BLaER1 treated with 17β-estradiol and CSF1 and Interleukin-3, amounts not matched to agents 10 nM and 100 nM (cell line): ENCODE data around the gene HGD.
"Not testable (repeated sequence)": the region's sequence is repeated elsewhere in the genome, so short reads cannot be mapped to it uniquely, and the experiment has no call there.

Experiments used
- H3K27ac ChIP-seq, 11 experiments: shearing (Covaris generic); formaldehyde crosslinking; 2 replicates each; pipeline ENCODE4 v1.8.1; 2022
- H3K27me3 ChIP-seq, 11 experiments: shearing (Covaris generic); formaldehyde crosslinking; 2 replicates each; pipeline ENCODE4 v1.8.1; 2022
- H3K36me3 ChIP-seq, 11 experiments: shearing (Covaris generic); formaldehyde crosslinking; 2 replicates each; pipeline ENCODE4 v1.8.1; 2022
- H3K4me1 ChIP-seq, 10 experiments: shearing (Covaris generic); formaldehyde crosslinking; 2 replicates each; pipeline ENCODE4 v1.8.1; 2022
- H3K4me2 ChIP-seq, 11 experiments: shearing (Covaris generic); formaldehyde crosslinking; 2 replicates each; pipeline ENCODE4 v1.8.1; 2022
- H3K4me3 ChIP-seq, 10 experiments: shearing (Covaris generic); formaldehyde crosslinking; 2 replicates each; pipeline ENCODE4 v1.8.1; 2022
- H3K9ac ChIP-seq, 11 experiments: shearing (Covaris generic); formaldehyde crosslinking; 2 replicates each; pipeline ENCODE4 v1.8.1; 2022
- H3K9me3 ChIP-seq, 11 experiments: shearing (Covaris generic); formaldehyde crosslinking; replicated peaks in 1 of 11; 2 replicates each; pipeline ENCODE4 v1.8.1; 2022
- H4K20me1 ChIP-seq, 11 experiments: shearing (Covaris generic); formaldehyde crosslinking; 2 replicates each; pipeline ENCODE4 v1.8.1; 2022
- Cebpa-rat ChIP-seq, 11 experiments: shearing (Covaris generic); IDR thresholded peaks; 2 replicates each; pipeline ENCODE4 v1.8.1; 2022

The HGD gene, protein sequence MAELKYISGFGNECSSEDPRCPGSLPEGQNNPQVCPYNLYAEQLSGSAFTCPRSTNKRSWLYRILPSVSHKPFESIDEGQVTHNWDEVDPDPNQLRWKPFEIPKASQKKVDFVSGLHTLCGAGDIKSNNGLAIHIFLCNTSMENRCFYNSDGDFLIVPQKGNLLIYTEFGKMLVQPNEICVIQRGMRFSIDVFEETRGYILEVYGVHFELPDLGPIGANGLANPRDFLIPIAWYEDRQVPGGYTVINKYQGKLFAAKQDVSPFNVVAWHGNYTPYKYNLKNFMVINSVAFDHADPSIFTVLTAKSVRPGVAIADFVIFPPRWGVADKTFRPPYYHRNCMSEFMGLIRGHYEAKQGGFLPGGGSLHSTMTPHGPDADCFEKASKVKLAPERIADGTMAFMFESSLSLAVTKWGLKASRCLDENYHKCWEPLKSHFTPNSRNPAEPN

DNA sequence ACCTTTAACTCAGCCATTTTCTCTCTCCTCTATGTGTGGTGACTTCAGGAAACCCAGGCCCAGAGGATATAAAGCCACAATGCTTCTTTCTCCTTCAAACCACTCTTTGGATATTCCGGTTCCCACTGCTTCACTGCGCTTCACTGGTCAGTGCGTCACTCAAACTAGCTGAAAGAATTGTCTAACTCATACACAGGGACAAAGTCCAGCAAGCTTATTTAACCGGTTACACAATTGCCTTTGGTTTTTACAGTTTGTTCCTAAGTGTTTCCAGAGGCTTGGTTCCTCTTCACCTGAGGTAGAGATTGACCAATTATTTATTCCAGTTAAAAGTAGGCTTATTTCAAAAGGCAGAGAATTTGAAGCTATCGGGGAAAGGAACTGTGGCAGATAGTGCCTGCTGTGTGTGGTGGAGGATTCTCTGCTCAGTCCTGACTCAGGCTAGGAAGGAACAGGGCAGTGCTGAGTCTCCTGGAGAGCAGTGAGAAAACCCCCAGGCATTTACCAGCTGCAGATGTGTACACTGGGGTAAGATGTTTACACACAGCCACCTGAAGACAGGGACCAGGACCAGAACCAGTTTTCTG is at the start of gene HGD:
Gene HGD (minus strand): TSS at position 145 of the 587 bp plus-strand sequence. CDS start 128 bp downstream, at position 17.
- Histone ChIP-seq H3K27me3 (no peaks in the 10 kb centered on the region), H3K9ac (no peak within 1 kb of the TSS), H3K36me3 (peaks cover 0 to 15% (median 0%) of the 10 kb centered on the region in 11 experiments; a peak in 3 of 22 replicates), H3K4me1 (peaks cover 0 to 36% (median 18%) of the 10 kb centered on the region in 10 experiments; a peak in 15 of 20 replicates), H4K20me1 (no peaks in the 10 kb centered on the region), H3K27ac (no peak within 1 kb of the TSS), H3K4me3 (no peak within 1 kb of the TSS), H3K9me3 (peaks cover 0 to 13% (median 10%) of the 10 kb centered on the region in 11 experiments; a peak in 17 of 22 replicates), H3K4me2 (no peak within 1 kb of the TSS)
- TF ChIP-seq Cebpa-rat (IDR thresholded peaks at IDR 0.05), result no peak

DNA sequence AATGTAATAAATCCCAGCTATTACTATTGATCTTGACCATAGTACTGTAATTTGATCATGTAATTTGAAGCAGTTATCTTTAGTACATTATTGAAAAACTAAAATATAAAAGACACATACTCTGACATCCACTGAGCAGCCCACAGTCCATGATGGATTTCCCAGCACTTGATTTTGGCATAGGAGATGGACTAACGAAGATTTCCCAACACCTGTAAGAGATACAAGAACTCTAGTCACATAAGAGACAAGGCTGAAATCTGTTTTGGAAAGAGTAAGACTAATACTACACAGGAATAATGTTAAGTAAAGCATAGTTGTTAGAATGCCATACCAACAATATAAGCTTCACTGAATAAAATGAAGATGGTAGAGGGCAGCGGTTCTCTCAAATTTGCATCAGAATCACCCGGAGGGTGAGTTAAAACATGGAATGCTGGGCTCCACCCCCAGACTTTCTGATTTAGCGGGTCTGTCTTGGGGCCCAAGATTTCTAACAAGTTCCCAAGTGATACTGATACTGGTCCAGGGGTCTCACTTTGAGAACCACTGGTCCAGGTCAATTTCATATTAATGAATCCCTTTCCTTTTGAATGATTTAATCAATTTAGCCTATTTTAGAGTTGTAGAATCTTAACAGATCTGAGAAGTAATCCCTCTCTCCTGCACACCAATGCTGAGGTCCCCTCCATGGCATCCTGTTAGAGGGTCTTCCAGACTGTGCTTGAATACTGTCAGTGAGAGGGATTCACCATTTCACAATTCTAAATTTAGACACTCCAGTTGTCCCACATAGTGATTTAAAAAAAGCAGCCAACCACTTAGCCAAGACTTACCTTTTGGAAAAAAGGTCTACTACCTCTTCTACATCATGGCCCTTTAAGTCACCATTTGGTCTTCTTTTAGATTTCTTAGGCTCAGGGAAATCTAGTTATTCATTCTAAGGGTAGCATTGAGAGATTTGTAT is 48.8 kb upstream of the HGD start:
- no peak overlapping the region for H3K9ac ChIP-seq
- no peak overlapping the region for H3K4me2 ChIP-seq
- H3K9me3 ChIP-seq, result peaks cover 3 to 27% (median 11%) of the 10 kb centered on the region in 11 experiments; a peak in 18 of 22 replicates
- H3K36me3 ChIP-seq, result peaks cover 12 to 52% (median 38%) of the 10 kb centered on the region in 11 experiments
- no peaks in the 10 kb centered on the region for H3K27me3 ChIP-seq
- H4K20me1 ChIP-seq, result no peaks in the 10 kb centered on the region
- TF ChIP-seq Cebpa-rat (IDR thresholded peaks at IDR 0.05), result no peak
- H3K27ac ChIP-seq, result no peak overlapping the region
- no peak overlapping the region for H3K4me3 ChIP-seq
- no peaks in the 10 kb centered on the region for H3K4me1 ChIP-seq

DNA sequence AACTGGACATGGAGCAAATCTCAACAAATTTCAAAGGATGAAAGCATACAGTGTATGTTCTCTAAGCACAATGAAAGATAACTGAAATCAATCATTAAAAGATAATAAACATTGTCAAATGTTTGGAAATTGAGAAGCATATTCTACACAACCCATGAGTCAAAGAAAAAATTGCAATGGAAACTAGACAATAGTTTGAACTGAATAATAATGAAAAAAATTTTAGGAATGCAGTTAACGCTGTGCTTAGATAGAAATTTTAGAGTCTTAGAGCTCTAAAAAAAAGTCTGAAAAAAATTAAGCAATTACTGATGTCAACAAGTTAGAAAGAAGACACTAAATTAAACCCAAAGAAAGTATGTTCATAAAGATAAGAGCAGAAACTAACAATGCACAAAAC is 44.8 kb upstream of the HGD start:
- Histone ChIP-seq H3K36me3 (peaks cover 13 to 56% (median 40%) of the 10 kb centered on the region in 11 experiments), H4K20me1 (no peaks in the 10 kb centered on the region), H3K4me2 (no peak overlapping the region), H3K27ac (no peak overlapping the region), H3K27me3 (no peaks in the 10 kb centered on the region), H3K4me1 (no peaks in the 10 kb centered on the region), H3K9me3 (peaks cover 0 to 12% (median 7%) of the 10 kb centered on the region in 11 experiments; a peak in 12 of 22 replicates), H3K9ac (no peak overlapping the region), H3K4me3 (no peak overlapping the region)
- no peak for TF ChIP-seq Cebpa-rat (IDR thresholded peaks at IDR 0.05)

DNA sequence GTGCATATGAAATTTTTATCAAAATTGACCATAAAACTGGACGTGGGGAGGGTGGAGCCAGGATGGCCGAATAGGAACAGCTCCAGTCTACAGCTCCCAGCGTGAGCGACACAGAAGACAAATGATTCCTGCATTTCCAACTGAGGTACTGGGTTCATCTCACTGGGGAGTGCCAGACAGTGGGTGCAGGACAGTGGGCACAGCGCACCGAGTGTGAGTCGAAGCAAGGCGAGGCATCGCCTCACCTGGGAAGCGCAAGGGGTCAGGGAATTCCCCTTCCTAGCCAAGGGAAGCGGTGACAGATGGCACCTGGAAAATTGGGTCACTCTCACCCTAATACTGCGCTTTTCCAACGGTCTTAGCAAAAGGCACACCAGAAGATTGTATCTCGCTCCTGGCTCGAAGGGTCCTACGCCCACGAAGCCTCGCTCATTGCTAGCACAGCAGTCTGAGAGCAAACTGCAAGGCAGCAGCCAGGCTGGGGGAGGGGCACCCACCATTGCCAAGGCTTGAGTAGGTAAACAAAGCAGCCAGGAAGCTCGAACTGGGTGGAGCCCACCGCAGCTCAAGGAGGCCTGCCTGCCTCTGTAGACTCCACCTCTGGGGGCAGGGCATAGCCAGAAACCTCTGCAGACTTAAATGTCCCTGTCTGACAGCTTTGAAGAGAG is 37.3 kb upstream of the HGD start:
- not testable (repeated sequence) for H3K27ac ChIP-seq, H3K4me3 ChIP-seq, H3K27me3 ChIP-seq, H3K9me3 ChIP-seq, H3K9ac ChIP-seq, H4K20me1 ChIP-seq, H3K4me2 ChIP-seq, H3K4me1 ChIP-seq
- peaks cover 0 to 22% (median 7%) of the 10 kb centered on the region in 11 experiments; a peak in 12 of 22 replicates for H3K36me3 ChIP-seq

DNA sequence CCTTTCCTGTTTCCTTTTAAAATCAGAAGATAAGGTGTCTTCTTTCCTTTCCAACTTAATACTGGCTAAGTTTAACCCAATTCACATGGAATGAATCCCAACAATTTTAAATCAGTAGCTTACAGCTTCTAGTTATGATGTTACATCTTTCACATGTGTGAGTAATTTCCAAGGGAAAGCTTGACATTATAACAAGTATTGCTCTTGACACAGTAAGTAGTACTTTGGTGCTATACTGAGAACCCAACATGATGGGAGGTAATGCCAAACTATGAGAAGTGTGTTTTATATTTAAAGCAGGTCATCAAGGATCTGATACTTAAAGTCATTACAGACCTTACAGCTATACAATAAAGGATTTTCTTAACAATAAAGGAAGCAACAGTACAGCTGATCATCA is 31.2 kb upstream of the HGD start:
- Histone ChIP-seq H3K27me3 (no peaks in the 10 kb centered on the region), H3K9me3 (no peaks in the 10 kb centered on the region), H3K4me1 (no peaks in the 10 kb centered on the region), H3K4me3 (no peak overlapping the region), H3K36me3 (peaks cover 3 to 30% (median 12%) of the 10 kb centered on the region in 11 experiments; a peak in 13 of 22 replicates), H3K4me2 (no peak overlapping the region), H4K20me1 (no peaks in the 10 kb centered on the region), H3K27ac (no peak overlapping the region), H3K9ac (no peak overlapping the region)
- TF ChIP-seq Cebpa-rat (IDR thresholded peaks at IDR 0.05), result no peak

DNA sequence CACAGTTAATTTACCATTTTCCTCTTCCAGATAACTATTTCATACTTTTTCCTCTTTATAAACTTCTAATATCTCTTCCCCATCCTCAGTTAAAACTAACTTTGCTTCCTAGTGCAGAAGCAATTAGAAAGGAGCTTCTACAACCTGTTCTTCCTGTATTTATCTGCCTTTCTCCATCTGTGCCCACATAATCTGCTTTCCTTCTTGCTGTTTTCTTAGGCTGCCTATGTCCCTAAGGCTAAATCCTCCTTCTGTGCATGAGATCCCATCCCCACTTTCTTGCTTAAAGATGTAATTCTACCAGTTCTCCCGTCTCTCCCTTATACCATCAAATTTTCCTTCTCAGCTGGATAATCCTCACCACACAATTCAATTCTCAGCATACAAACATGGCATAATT is 28.3 kb upstream of the HGD start:
- no peak overlapping the region for H3K4me3 ChIP-seq
- H3K27me3 ChIP-seq, result no peaks in the 10 kb centered on the region
- no peaks in the 10 kb centered on the region for H3K4me1 ChIP-seq
- no peaks in the 10 kb centered on the region for H4K20me1 ChIP-seq
- no peaks in the 10 kb centered on the region for H3K9me3 ChIP-seq
- no peak overlapping the region for H3K27ac ChIP-seq
- H3K4me2 ChIP-seq, result no peak overlapping the region
- peaks cover 5 to 46% (median 24%) of the 10 kb centered on the region in 11 experiments; a peak in 18 of 22 replicates for H3K36me3 ChIP-seq
- H3K9ac ChIP-seq, result no peak overlapping the region
- TF ChIP-seq Cebpa-rat (IDR thresholded peaks at IDR 0.05), result no peak

DNA sequence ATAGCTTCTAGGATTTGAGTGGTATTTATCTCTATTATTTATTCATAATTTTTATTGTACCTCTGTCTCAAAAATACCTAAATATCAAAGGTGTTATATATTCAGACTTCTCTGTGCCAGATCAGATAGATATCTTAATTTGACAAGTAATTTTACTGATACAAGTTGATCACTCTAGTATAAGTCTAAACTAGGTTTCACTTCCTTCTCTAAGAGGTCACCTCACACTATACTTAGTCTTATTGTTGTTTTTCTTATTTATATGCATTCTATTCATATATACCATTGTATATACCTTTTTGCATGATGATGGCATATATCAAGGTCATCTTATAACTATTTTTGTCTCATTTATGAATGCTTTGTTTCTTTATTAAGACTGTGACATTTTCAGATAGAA is 26.4 kb upstream of the HGD start:
- Histone ChIP-seq H3K4me3 (no peak overlapping the region), H3K4me1 (no peaks in the 10 kb centered on the region), H4K20me1 (no peaks in the 10 kb centered on the region), H3K9me3 (peaks cover 0 to 10% (median 2%) of the 10 kb centered on the region in 11 experiments; a peak in 10 of 22 replicates), H3K27ac (no peak overlapping the region), H3K27me3 (no peaks in the 10 kb centered on the region), H3K4me2 (no peak overlapping the region), H3K36me3 (peaks cover 17 to 66% (median 37%) of the 10 kb centered on the region in 11 experiments; a peak in 21 of 22 replicates), H3K9ac (no peak overlapping the region)
- no peak for TF ChIP-seq Cebpa-rat (IDR thresholded peaks at IDR 0.05)

DNA sequence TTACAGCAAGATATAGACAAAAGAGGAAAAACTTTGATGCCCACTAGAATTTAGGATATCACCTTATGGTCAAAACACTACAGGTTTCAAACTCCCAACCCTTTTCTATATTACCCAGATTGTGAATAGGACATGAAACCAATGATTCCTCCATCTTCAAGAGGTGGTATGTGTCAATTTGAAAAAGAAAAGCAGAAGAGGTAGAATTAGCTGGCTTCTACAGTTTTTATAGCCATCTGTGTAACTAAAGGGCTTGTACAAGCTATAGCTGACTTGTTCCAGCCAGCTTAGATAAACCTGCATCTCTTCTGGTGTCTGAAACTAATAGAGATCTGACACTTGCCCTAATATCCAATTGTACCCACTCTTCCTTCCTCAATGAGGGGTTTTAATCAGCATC is 24.9 kb upstream of the HGD start:
- Histone ChIP-seq H3K9ac (no peak overlapping the region), H3K27ac (no peak overlapping the region), H3K4me2 (no peak overlapping the region), H3K4me3 (no peak overlapping the region), H3K9me3 (peaks cover 8 to 18% (median 9%) of the 10 kb centered on the region in 11 experiments; a peak in 20 of 22 replicates), H3K36me3 (peaks cover 28 to 80% (median 48%) of the 10 kb centered on the region in 11 experiments), H4K20me1 (no peaks in the 10 kb centered on the region), H3K27me3 (no peaks in the 10 kb centered on the region), H3K4me1 (no peaks in the 10 kb centered on the region)
- TF ChIP-seq Cebpa-rat (IDR thresholded peaks at IDR 0.05), result no peak
